ENCODE data around the gene TPPP2. TPM values are rescaled to one million over a fixed set of nuclear protein-coding genes. Genes with fewer than 3 reads are reported as not detected.

TPPP2 gene
- polyA plus RNA-seq, 1 experiment, result not detected

DNA sequence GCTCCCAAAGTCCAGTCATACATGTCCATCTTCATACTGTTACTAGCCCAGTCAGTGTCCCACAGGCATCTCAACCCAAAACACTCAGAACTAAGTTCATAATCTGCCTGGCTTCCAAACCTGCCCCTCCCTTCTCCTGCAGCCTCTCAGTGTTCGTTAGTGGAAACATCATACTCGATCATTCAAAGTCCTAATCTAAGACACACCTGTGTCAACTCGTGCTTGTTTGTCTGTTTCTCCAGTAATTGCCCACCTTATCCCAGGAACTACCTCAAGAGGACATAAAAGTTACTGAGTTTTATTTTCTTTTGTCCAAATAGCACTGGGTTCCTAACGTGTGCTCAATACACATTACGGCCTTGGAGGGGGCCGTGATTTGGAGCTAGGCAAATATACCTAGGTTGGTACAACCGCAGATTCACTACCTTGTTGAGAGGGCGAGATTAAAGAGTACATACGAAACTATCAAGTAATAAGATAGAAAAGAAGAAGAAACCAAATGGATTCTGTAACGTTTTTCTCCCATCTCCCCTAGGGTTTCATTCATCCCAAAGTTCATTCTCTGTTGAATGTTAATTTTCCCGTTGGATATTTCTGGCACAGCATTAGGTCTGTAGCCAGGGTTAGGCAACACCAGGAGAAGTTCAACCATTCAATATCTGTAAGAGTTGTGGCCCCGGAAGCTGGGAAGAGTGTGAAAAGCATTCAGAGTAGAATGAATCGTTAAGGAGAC lies 30.8 kb downstream of the TPPP2 start:
- H3K9me3 ChIP-seq (ENCODE audit: control insufficient read depth, insufficient read depth, low read length), result no peaks in the 10 kb centered on the region
- DNase-seq (ENCODE audit: low read depth, low spot score), result no peak
- H3K4me3 ChIP-seq (ENCODE audit: low read depth, low read length), result no peak overlapping the region
- H3K27me3 ChIP-seq (ENCODE audit: control insufficient read depth, insufficient read depth, low read length), result no peaks in the 10 kb centered on the region
- H3K27ac ChIP-seq (ENCODE audit: low read depth, low read length), result no peak overlapping the region
- POLR2A ChIA-PET, result no interaction called here
- TF ChIP-seq, protein P1, sequence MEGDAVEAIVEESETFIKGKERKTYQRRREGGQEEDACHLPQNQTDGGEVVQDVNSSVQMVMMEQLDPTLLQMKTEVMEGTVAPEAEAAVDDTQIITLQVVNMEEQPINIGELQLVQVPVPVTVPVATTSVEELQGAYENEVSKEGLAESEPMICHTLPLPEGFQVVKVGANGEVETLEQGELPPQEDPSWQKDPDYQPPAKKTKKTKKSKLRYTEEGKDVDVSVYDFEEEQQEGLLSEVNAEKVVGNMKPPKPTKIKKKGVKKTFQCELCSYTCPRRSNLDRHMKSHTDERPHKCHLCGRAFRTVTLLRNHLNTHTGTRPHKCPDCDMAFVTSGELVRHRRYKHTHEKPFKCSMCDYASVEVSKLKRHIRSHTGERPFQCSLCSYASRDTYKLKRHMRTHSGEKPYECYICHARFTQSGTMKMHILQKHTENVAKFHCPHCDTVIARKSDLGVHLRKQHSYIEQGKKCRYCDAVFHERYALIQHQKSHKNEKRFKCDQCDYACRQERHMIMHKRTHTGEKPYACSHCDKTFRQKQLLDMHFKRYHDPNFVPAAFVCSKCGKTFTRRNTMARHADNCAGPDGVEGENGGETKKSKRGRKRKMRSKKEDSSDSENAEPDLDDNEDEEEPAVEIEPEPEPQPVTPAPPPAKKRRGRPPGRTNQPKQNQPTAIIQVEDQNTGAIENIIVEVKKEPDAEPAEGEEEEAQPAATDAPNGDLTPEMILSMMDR (IDR thresholded peaks at IDR 0.05; ENCODE audit: low read depth, low read length), result no peak
- CTCF ChIA-PET, result interaction anchor here (1.6 to 3.1 kb wide), 4 partner anchors 10 to 56 kb away, joined by 6 to 38 read pairs (median 9); no protein-coding TSS in a partner anchor

DNA sequence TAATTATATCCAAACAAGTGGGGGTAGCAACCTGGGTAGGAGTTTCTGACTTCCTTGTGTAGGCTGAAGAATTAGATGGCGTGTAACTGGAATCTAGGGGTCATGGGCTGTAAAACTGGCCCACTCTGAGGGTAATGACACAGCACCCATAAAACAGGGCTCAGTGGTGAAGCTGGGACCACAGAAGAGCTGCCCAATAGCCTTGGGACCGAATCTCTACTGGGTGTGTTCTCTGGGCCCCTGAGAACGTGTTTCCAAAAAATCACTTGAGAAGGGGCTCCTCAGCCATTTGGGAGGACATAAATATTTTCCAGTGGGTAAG lies 31.3 kb downstream of the TPPP2 start:
- DNase-seq (ENCODE audit: low read depth, low spot score), result no peak
- H3K9me3 ChIP-seq (ENCODE audit: control insufficient read depth, insufficient read depth, low read length), result no peaks in the 10 kb centered on the region
- ChIA-PET POLR2A (no interaction called here), CTCF (interaction anchor here (1.6 to 3.1 kb wide), 5 partner anchors 10 to 56 kb away, joined by 6 to 38 read pairs (median 9); no protein-coding TSS in a partner anchor)
- H3K27me3 ChIP-seq (ENCODE audit: control insufficient read depth, insufficient read depth, low read length), result no peaks in the 10 kb centered on the region
- no peak overlapping the region for H3K4me3 ChIP-seq (ENCODE audit: low read depth, low read length)
- TF ChIP-seq, protein P1 (IDR thresholded peaks at IDR 0.05; ENCODE audit: low read depth, low read length), result no peak
- H3K27ac ChIP-seq (ENCODE audit: low read depth, low read length), result no peak overlapping the region

DNA sequence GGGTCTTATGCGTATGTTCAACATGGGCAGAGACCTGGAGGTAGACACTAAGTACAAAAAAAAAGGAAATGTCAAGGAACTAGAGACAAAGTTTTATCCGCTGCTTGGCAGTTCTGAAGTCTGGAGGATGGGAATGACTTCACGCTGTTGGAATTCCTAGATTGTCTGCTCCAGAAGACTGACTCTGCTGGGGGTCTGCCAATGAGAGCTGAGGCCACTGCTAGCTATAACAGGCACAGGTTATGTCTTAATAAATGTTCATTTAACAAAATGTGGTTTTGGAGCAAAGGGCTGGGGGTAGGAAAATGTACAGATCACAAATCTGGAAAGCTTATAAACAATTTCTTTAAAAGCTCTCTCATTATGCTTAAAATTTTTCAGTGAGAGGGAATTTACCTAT lies 33.5 kb downstream of the TPPP2 start:
- CTCF ChIA-PET, result interaction anchor here (0.7 to 3.1 kb wide), 9 partner anchors 8 to 93 kb away, joined by 3 to 38 read pairs (median 4); no protein-coding TSS in a partner anchor
- peak; percentile 54 for DNase-seq (ENCODE audit: low read depth, low spot score)
- TF ChIP-seq, protein P1 (IDR thresholded peaks at IDR 0.05; ENCODE audit: low read depth, low read length), result no peak
- POLR2A ChIA-PET, result interaction anchor here (1.6 kb wide), 1 partner anchor 8 kb away, joined by 6 read pairs; no protein-coding TSS in a partner anchor
- Histone ChIP-seq H3K27me3 (ENCODE audit: control insufficient read depth, insufficient read depth, low read length) (no peaks in the 10 kb centered on the region), H3K27ac (ENCODE audit: low read depth, low read length) (no peak overlapping the region), H3K9me3 (ENCODE audit: control insufficient read depth, insufficient read depth, low read length) (no peaks in the 10 kb centered on the region), H3K4me3 (ENCODE audit: low read depth, low read length) (no peak overlapping the region)

DNA sequence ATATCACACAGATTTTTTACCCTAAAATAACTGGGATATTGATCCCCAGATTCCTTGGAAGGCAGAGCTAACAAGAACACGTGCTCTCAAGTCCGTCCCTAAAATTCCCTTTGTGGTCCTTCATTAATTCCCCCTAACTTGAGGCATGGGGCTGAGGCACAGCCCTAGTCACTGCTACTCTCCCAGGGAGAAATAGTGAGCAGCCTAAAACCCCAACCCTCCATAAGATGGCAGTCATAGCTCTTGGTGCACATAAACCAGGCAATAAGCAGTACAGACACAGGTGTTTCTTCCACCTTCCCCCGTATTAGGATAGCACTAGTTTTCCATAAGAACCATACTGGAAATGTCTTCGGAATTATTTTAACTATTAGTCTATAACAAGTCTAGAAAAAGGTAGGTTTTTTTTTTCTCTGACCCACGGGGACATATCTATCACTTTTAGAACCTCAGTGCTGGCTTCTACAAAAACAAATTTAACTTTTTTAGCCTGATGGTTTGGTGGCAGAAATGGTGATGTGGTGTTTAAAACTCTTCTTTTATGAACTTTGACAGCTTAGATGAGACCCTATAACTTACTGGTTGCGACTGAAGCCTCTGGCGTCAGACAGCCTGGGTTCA lies 37.0 kb downstream of the TPPP2 start:
- no peak for DNase-seq (ENCODE audit: low read depth, low spot score)
- Histone ChIP-seq H3K27ac (ENCODE audit: low read depth, low read length) (no peak overlapping the region), H3K4me3 (ENCODE audit: low read depth, low read length) (no peak overlapping the region), H3K27me3 (ENCODE audit: control insufficient read depth, insufficient read depth, low read length) (no peaks in the 10 kb centered on the region), H3K9me3 (ENCODE audit: control insufficient read depth, insufficient read depth, low read length) (no peaks in the 10 kb centered on the region; the same call in 1 of the 2 replicates)
- TF ChIP-seq, protein P1 (IDR thresholded peaks at IDR 0.05; ENCODE audit: low read depth, low read length), result peak; percentile 33; the same call in 1 of the 2 replicates
- ChIA-PET CTCF (interaction anchor here (0.5 to 5.0 kb wide), 11 partner anchors 19 to 369 kb away, joined by 3 to 153 read pairs (median 9); no protein-coding TSS in a partner anchor), POLR2A (interaction anchor here (0.7 kb wide), 1 partner anchor 38 kb away, joined by 3 read pairs; no protein-coding TSS in a partner anchor)
